Omental fat pad (tissue), 4 donors: ENCODE data around the gene ZC3H12C. TPM values are rescaled to one million over a fixed set of nuclear protein-coding genes. Genes with fewer than 3 reads are reported as not detected.

Experiments used
- ATAC-seq: fragments of 150-250 bp; one replicate; pipeline ENCODE4 v1.9.1; 2016; ENCODE audit warnings: mild to moderate bottlenecking, moderate library complexity; ENCODE audit not compliant: low FRiP score
- DNase-seq: peaks from one replicate; pipeline ENCODE4 v3.0.0-alpha.2; 2019; ENCODE audit warnings: low spot score
- total RNA-seq, 4 donors: library from RNA; depleted of rRNA; stranded (reverse); fragments of >200 nt; gene quantifications; one replicate each; pipeline ENCODE4 v1.1.0, GENCODE V29; 2016
- TF ChIP-seq, protein P1 (sequence below), 3 donors: fragments of 450-650 bp; IDR thresholded peaks; one replicate each; pipeline ENCODE4 v1.5.1; 2016 to 2017; ENCODE audit warnings: antibody characterized with exemption in 3 of 3, mild to moderate bottlenecking in 3 of 3, moderate library complexity in 2 of 3

Gene ZC3H12C
- total RNA-seq, 4 donors from 2014 or later = 12.0 to 19.4 (median 15.7) TPM

DNA sequence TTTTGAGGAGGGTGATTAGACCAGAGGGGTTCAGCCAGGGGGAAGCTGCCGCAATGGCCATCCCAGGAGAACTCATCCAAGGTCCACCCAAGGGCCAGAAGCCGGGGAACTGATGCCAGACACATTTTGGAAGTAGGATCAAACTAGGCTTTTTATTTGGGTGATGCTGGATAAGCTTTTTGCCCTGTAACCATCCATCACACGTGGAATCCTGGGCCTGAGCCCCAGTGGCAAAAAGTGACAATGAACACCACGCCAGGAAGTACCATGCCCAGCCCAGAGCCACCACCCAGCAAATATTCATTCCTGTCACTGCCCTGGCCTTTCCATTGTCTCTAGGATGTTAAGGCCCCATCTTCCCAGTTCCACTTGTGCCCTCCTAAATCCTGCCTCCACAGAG, 85.9 kb downstream of the ZC3H12C start:
- DNase-seq (no peak), ATAC-seq (no peak)
- TF ChIP-seq, protein P1, sequence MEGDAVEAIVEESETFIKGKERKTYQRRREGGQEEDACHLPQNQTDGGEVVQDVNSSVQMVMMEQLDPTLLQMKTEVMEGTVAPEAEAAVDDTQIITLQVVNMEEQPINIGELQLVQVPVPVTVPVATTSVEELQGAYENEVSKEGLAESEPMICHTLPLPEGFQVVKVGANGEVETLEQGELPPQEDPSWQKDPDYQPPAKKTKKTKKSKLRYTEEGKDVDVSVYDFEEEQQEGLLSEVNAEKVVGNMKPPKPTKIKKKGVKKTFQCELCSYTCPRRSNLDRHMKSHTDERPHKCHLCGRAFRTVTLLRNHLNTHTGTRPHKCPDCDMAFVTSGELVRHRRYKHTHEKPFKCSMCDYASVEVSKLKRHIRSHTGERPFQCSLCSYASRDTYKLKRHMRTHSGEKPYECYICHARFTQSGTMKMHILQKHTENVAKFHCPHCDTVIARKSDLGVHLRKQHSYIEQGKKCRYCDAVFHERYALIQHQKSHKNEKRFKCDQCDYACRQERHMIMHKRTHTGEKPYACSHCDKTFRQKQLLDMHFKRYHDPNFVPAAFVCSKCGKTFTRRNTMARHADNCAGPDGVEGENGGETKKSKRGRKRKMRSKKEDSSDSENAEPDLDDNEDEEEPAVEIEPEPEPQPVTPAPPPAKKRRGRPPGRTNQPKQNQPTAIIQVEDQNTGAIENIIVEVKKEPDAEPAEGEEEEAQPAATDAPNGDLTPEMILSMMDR (IDR thresholded peaks at IDR 0.05) = no peak

DNA sequence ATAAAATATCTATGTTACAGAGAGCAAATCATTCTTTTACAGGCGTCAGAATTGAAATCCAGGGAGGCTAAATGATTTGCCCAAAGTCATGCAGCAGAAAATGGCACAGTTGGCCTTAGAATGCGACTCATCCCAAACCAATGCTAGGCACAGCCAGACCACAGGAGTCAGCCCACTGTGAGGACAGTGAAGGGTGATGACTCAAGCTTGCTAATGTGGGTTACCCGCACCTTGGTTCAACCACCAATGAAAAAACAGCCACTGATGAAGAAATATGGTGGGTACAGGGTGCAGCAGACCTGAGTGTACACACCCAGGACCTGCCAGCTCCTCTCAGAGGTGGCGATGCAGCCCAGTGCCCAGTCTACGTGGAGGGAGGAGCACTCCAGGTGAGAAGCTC, 89.7 kb downstream of the ZC3H12C start:
- no peak for ATAC-seq
- TF ChIP-seq, protein P1 (IDR thresholded peaks at IDR 0.05) = no peak
- no peak for DNase-seq

DNA sequence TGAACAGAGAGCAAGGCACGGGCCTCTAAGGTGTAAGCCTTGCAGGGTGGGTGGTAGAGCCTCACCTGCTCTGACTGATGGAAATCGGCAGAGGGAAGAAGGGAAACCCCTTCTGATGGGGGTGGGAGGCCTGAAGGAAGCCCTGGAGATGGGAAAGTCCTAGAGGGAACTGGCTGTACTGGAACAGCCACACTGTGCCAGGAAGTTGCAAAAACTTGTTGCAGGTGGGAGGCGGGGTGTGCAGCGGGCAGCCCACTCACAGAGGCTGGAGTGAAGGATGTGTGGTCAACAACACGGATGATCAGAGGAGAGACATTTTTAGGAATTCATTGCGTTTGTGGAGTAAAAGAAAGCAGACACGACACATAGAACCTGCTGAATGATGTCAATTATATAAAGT, 91.3 kb downstream of the ZC3H12C start:
- TF ChIP-seq, protein P1 (IDR thresholded peaks at IDR 0.05) = no peak
- no peak for ATAC-seq
- DNase-seq = no peak

DNA sequence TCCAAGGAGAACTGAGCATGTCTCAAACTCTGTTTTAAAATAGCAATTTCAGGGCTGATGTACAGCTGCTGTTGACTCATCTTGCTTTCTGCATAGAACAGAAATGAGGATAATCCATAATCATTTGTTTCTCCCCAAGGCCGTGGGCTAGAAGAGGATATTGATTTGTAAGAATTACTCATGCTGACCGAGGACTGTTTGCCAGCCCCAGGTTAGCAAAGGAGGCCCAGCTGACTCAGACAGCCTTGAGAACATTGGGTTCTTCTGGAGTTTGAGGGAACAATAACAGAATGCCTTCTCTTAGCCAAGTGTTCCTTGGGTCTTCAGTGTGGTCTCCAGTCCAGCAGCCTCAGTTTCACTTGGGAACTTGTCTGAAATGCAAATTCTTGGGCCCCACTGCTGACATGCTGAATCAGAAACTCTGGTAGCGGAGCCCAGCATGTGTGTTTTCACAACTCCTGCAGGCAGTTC, 92.0 kb downstream of the ZC3H12C start:
- TF ChIP-seq, protein P1 (IDR thresholded peaks at IDR 0.05) = no peak
- DNase-seq = no peak
- peak; percentile 26 for ATAC-seq

DNA sequence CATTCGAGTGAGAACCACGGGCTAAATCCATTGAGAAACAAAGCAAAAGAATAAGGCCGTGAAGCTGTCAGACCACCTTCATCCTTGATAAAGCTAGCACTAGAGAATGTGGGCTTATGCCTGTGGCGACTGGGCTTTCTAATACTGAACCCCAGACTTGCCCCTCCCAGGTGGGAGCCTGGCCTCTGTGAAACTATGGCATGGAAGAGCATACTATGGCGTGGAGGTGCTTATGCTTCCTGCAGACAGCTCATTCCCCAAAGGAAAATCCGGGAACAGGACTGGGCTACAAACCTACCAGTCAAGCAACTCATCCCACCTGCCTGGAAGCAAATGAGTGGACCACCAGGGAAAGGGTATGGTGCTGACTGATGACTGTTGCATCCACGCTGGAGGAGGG, 92.4 kb downstream of the ZC3H12C start:
- TF ChIP-seq, protein P1 (IDR thresholded peaks at IDR 0.05) = no peak
- no peak for ATAC-seq
- DNase-seq = no peak

DNA sequence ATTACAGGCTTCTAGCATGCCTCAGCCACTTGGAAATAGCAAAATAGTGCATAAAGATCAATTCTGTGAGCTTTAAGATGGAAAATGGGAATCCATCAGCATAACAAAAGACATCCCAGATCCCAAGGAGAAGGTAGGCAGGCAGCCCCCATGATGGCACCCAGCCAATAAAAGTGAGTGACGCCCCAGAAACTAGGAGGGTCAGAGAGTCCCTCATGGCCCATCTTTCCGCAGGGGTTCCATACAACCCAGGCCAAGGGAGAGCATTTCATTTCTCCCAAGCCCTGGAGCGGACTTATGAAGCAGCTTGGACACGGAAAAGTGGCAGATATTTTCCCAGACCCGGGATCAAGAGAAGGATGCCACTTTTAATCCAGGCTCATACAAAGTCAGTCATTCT, 93.3 kb downstream of the ZC3H12C start:
- TF ChIP-seq, protein P1 (IDR thresholded peaks at IDR 0.05) = no peak
- ATAC-seq = no peak
- no peak for DNase-seq

DNA sequence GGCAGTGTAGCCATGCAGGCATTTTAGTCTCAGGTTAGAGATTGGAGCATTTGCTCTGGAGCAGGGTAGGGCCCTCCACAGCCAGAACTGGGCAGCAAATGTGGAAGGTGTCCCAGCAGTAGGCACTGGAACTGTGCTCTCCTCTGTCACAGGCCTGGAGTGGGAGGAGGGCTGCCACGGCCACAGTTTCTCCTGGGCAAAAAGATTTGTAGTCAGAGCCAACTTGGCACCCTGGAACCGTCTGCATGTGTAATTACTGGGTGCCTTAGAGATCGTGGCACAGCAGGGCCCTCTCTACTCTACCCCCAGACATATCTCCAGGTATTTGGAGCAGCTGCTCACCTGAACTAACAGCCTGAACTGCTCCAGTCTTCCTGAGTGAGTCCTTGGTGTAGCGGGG, 93.7 kb downstream of the ZC3H12C start:
- TF ChIP-seq, protein P1 (IDR thresholded peaks at IDR 0.05) = no peak
- no peak for DNase-seq
- ATAC-seq = no peak
